NCI-H1048 (cell line): ENCODE results near the gene SLC25A42.
A peak's percentile ranks its signal among the peaks of the same experiment; 100 is the strongest.
"Not testable (repeated sequence)": the region's sequence is repeated elsewhere in the genome, so short reads cannot be mapped to it uniquely, and the experiment has no call there.

Source experiments
- DNase-seq: peaks from one replicate; lab custom pipeline; 2025; lab: John Stamatoyannopoulos, UW

Gene SLC25A42, protein sequence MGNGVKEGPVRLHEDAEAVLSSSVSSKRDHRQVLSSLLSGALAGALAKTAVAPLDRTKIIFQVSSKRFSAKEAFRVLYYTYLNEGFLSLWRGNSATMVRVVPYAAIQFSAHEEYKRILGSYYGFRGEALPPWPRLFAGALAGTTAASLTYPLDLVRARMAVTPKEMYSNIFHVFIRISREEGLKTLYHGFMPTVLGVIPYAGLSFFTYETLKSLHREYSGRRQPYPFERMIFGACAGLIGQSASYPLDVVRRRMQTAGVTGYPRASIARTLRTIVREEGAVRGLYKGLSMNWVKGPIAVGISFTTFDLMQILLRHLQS

GRCh38 chr19:19063183-19064097 lies at the start of gene SLC25A42:
TSS of gene SLC25A42 (plus strand) at chr19:19063994. CDS start at chr19:19096125, 32,131 bp downstream.
- peak; percentile 89 for DNase-seq

DNA sequence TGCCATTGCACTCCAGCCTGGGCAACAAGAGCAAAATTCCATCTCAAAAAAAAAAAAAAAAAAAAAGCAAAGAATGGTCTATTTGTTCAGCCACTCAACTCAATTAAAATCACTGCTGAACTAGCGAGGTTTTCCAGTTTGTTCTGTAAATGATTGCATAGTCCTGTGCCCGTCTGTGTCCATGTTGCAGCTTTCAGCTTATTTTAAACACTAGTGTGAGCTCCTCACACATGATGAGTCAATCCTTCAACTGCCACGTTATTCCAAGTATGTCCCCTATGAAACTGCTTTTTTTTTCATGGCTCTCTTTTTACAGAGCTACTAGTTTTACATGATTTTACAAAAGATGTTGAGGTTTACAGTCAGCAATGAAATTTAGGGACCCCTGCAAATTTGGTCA lies 42.7 kb upstream of the SLC25A42 start:
- DNase-seq: no peak

DNA sequence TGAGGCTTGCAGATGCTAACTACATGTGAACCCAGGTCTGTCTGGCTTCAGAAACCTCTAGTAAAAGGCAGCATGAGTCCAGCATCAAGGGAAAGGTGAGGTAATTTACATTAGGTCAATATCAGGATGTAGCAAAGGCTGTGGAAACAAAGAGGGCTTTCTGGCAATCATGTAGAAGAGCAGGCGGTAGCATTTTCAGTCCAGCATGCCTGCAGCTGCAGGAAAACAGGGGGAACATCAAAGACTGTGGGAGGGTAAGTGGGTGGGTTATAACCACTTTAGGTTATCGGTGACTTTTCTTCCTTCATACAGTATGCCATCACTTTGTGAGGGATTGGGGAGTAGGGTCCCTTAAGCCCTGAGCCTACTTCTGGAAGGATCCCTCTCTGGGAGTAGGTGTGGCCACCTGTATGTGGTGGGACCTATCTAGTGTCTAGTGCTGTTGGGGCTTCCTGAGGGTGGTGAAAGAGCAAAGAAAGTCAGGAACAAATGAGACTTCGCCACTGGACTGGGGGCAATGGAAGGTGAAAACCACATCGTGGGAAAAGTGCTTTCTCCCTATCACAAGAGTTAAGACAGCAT lies 41.3 kb upstream of the SLC25A42 start:
- DNase-seq: no peak

- DNase-seq: not testable (repeated sequence)
Measured at GRCh38 chr19:19023376-19023775, 40.4 kb upstream of the SLC25A42 start.

DNA sequence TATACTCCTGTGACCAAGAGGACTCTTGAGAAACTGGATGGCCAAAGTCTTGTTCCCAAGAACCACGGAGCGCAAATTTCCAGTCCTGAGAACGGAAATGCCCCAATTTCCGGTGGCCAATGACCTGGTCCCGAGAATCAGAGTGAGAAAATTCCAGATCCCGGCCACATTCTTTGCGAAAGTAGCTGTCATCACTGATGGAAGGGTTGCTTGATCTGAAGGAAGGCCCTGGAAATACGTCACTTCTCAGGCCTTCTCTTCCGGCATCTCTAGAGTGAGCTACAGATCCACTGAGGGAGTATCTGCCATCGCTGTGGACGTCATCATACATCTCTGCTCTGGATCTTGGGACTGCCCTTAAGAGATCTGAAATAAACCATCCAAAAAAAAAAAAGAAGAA lies 37.9 kb upstream of the SLC25A42 start:
- no peak for DNase-seq

- DNase-seq: no peak
Measured at GRCh38 chr19:19026299-19026971, 37.4 kb upstream of the SLC25A42 start.

- DNase-seq: no peak
Measured at GRCh38 chr19:19027228-19027627, 36.6 kb upstream of the SLC25A42 start.

DNA sequence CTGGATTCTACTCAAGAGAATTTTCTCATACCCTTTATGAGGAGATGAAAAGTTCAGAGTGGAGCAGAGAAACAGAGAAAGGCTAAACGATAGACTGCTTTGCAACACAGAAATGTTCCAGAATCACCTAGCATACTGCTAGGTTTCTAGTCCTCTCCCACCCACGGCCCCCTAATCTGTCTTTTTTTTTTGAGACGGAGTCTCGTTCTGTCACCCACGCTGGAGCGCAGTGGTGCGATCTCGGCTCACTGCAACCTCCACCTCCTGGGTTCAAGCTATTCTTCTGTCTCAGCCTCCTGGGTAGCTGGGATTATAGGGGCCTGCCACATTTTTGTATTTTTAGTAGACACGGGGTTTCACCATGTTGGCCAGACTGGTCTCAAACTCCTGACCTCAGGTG lies 35.3 kb upstream of the SLC25A42 start:
- no peak for DNase-seq

DNA sequence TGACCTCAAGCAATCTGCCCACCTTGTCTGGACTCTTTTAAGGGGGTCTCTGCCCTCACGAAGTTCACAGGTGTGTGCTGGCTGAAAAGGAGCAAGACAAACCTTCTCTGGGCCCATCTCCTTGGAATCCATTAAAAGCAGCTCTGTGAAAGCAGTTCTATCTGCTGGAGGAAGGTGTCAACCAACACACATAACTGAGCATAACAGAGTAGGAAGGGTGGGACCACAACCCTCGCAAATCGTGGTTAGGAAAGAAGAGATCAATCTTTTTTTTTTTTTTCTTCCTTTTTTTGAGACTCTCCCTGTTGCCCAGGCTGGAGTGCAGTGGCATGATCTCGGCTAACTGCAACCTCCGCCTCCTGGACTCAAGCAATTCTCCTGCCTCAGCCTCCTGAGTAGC lies 31.9 kb upstream of the SLC25A42 start:
- DNase-seq: no peak

GRCh38 chr19:19032420-19033175 lies 31.2 kb upstream of the SLC25A42 start:
- peak; percentile 87 for DNase-seq

DNA sequence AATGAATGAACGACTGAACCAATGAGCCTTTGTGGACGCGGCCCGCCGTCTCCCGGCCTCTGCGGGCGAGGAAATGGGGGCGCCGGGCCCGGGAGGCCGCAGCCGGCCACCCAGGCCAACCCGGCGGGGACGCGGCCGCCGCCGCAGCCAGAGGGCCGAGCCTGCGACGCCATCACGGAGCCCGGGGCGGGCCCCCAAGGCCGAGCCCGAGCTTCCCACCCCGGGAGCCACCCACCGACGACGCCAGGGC lies 30.7 kb upstream of the SLC25A42 start:
- no peak for DNase-seq

GRCh38 chr19:19033426-19034203 lies 30.2 kb upstream of the SLC25A42 start, which contains the start of the genes ARMC6 and SUGP2:
TSS of gene ARMC6 (plus strand) at chr19:19033603. CDS start at chr19:19034210, 607 bp downstream.
TSS of gene SUGP2 (minus strand) at chr19:19033517. CDS start at chr19:19031071, 2,446 bp downstream.
- peak; percentile 74 for DNase-seq

DNA sequence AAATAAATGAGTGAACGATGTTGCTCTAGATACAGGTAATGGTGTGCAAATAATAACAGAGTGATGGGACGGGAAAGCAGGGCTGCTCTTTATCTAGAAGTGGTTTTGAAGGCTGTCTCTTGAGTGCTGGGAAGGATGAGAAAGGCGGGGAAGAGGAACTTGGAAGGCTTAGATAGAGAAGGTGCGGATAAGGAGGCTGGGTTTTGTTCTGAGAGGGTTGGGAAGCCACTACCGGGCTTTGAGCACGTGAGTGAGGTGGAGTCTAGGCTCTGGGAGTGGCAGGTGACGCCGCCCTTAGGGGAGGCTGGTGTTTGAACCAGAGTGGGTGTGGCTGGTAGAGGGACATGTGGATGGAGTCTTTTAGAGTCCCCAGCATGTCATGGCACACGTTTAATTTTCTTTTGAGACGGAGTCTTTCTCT lies 29.6 kb upstream of the SLC25A42 start:
- peak; percentile 53 for DNase-seq

DNA sequence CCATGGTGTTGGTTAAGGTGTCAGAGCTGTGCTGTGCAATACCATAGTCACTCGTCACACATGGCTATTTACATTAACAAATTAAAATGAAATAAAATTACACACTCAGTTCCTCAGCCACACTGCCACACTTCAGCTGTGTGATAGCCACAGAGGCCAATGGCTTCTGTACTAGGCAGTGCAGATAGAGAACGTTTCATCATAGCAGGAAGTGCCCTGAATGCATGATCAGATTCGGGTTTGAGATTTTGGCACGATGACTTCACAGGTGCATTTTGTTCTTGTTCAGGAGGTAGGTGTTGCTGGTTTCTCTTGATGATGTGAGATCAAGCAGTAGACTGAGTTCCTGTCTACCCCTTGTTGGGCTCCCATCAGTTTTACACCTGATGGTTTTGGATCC lies 23.9 kb upstream of the SLC25A42 start:
- DNase-seq: no peak

- no peak for DNase-seq
Measured at GRCh38 chr19:19040417-19040816, 23.4 kb upstream of the SLC25A42 start.

DNA sequence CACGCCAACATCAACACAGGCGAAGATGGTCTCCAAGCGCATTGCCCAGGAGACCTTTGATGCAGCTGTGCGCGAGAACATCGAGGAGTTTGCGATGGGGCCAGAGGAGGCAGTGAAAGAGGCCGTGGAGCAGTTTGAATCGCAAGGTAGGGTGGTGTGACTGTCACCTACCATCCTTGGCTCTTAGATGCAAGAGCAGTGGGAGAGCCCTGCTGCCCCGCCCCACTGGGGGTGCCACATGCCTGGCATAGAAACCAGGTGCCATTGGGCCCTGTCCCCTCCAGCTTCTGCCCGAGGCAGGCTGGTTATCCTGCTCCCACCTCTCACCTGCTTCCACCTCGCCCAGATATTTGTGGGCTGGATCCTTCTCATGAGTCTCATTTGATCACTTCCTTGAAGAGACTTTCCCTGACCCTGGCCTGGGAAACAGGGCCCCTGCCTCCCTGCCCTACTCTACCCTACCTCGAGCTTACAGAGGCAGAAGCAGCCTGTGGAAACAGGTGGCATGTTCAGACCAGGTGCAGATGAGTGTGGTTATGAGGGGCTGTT lies 21.0 kb upstream of the SLC25A42 start:
- no peak for DNase-seq

GRCh38 chr19:19043481-19043880 lies 20.3 kb upstream of the SLC25A42 start:
- DNase-seq: no peak

- DNase-seq: no peak
Measured at GRCh38 chr19:19043881-19044280, 19.9 kb upstream of the SLC25A42 start.

DNA sequence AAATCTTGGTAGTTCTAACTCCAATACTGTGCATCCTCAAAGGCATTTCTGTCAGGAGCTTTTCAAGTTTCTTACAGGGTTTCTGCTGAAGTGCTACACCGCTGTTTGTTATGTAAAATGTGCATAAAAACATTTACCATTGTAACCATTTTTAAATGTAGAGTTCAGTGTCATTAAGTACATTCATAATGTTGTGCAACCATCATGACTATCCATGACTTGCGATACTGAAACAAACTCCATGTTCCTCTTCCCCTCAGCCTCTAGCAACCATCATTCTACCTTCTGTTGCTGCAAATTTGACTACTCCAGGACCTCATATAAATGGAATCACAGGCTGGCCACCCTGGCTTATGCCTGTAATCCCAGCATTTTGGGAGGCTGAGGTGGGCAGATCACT lies 14.4 kb upstream of the SLC25A42 start:
- no peak for DNase-seq

- DNase-seq: no peak
Measured at GRCh38 chr19:19050104-19050503, 13.7 kb upstream of the SLC25A42 start.
